Measurements from ENCODE around the gene MAP3K20.

Gene MAP3K20

DNA sequence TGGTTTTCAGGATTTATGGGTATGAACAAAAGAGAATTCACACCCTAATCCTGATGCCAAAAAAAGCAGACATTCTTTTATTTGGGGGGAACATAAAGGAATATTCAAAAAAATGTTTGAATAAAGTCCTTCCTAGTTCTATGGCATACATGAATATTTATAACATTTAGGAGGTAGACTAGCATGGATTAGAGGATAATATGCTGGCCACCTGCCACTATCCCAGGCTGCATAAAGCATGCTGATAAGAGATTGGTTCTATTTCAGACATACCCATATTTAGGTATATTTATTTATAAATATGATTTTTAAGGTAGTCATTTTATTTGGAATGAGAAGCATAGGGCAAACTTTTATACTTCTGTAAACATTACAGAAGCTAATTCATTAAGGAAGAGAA, 34.9 kb upstream of the MAP3K20 start:
- in situ Hi-C loops (cut with MboI; ENCODE audit: low sequenced_read_pairs, unreplicated experiment), result no loop called here
- no peak for TF ChIP-seq CTCF (IDR thresholded peaks at IDR 0.05; ENCODE audit: borderline replicate concordance, control extremely low read depth, extremely low read depth, insufficient read depth, missing control alignments)
- no peak for DNase-seq (ENCODE audit: low spot score)

DNA sequence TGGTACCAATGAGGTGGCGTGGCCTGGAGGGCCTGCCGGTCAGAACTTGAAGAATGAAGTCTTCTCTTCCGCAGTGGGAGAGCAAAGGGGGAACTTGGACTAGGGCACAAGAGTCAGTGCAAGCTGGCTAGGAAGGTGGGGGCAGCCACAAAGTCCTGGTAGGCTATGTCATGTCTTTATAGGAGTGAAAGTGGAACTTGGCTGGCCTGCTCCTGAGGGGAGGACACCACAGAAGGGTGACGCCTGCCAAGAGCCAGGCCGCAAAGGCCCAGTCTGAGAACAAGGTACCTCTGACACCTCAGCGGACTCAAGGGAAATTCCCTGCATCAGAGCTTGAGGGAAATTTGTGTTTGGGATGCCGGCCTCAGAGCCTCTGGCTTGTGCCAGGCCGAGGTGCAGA, 32.2 kb upstream of the MAP3K20 start:
- in situ Hi-C loops (cut with MboI; ENCODE audit: low sequenced_read_pairs, unreplicated experiment), result no loop called here
- no peak for DNase-seq (ENCODE audit: low spot score)
- no peak for TF ChIP-seq CTCF (IDR thresholded peaks at IDR 0.05; ENCODE audit: borderline replicate concordance, control extremely low read depth, extremely low read depth, insufficient read depth, missing control alignments)

GRCh38 chr2:173043897-173044519, 31.6 kb upstream of the MAP3K20 start:
- in situ Hi-C loops (cut with MboI; ENCODE audit: low sequenced_read_pairs, unreplicated experiment), result no loop called here
- no peak for TF ChIP-seq CTCF (IDR thresholded peaks at IDR 0.05; ENCODE audit: borderline replicate concordance, control extremely low read depth, extremely low read depth, insufficient read depth, missing control alignments)

GRCh38 chr2:173044686-173045085, 31.0 kb upstream of the MAP3K20 start:
- no peak for TF ChIP-seq CTCF (IDR thresholded peaks at IDR 0.05; ENCODE audit: borderline replicate concordance, control extremely low read depth, extremely low read depth, insufficient read depth, missing control alignments)
- in situ Hi-C loops (cut with MboI; ENCODE audit: low sequenced_read_pairs, unreplicated experiment), result no loop called here
- DNase-seq (ENCODE audit: low spot score), result no peak

More at GRCh38 chr2:173043897-173044519, 31.6 kb upstream of the MAP3K20 start:
- no peak for DNase-seq (ENCODE audit: low spot score)

DNA sequence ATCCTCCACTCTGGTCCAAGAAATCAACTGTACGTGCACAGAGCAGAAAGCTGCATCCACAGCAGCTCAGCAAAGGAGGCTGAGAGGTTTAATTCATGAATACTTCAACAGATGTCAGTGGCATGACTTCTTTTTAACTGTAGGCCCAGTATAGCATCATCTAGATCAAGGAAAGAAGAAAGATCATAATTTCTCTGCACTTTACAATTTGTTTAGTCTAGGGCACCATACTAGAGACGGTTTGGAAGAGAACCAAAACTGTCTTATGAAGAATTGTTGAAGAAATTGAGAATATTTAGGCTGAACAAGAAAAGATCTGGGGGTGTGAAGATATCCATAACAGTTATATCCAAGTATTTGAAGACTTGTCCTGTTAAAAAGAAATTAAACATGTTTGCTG, 30.5 kb upstream of the MAP3K20 start:
- TF ChIP-seq CTCF (IDR thresholded peaks at IDR 0.05; ENCODE audit: borderline replicate concordance, control extremely low read depth, extremely low read depth, insufficient read depth, missing control alignments), result no peak
- in situ Hi-C loops (cut with MboI; ENCODE audit: low sequenced_read_pairs, unreplicated experiment), result no loop called here

DNA sequence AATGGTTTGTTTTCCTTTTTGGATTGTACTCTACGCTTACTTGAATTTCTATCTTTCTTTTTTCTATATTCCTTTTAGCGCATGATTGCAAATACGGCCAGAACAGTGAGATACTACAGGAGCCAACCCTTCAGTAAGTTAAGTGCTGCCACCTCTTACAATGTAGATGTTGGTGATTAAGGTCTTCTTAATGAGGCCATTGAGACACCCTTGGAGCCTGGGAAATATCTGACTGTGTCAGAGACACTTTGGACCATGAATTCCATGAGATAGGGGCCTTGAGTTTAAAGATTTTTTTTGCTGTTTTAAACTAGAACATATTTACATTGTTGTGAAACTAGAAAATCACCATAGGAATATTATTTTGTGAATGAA, 27.1 kb upstream of the MAP3K20 start:
- no peak for TF ChIP-seq CTCF (IDR thresholded peaks at IDR 0.05; ENCODE audit: borderline replicate concordance, control extremely low read depth, extremely low read depth, insufficient read depth, missing control alignments)
- no peak for DNase-seq (ENCODE audit: low spot score)
- in situ Hi-C loops (cut with MboI; ENCODE audit: low sequenced_read_pairs, unreplicated experiment), result no loop called here

More for the DNA sequence above, 30.5 kb upstream of the MAP3K20 start:
- DNase-seq (ENCODE audit: low spot score), result no peak

Data from GM13976 (cell line).